Activated CD8-positive, alpha-beta T cell treated with anti-CD3 and anti-CD28 coated beads, Interleukin-2, amount 10 ng/mL, durations not matched to agents 7 days and 5 days (primary cell): ENCODE measurements around the gene MORC2. TPM values are rescaled to one million over a fixed set of nuclear protein-coding genes. Genes with fewer than 3 reads are reported as not detected.

Experiments used
- ATAC-seq: fragments of 150-1000 bp; cut with Tn5 transposase; one replicate; pipeline ENCODE4 v1.10.0; 2021; ENCODE audit warnings: moderate library complexity
- CTCF ChIA-PET: fragments of 350-600 bp; sonication (Branson Sonifier 250); formaldehyde crosslinking; loops from one replicate; lab custom pipeline; 2021; ENCODE audit warnings: antibody characterized with exemption; lab: Charles Lee
- POLR2A ChIA-PET: fragments of 350-600 bp; sonication (Branson Sonifier 250); formaldehyde crosslinking; loops from one replicate; lab custom pipeline; 2021; ENCODE audit warnings: antibody characterized with exemption; lab: Charles Lee
- DNase-seq: peaks from one replicate; pipeline ENCODE4 v3.0.0-alpha.2; 2020
- H3K27ac Mint-ChIP-seq: one replicate; pipeline ENCODE4 v1.8.0; 2021; ENCODE audit warnings: mild to moderate bottlenecking, mixed read lengths
- H3K27me3 Mint-ChIP-seq: one replicate; pipeline ENCODE4 v1.8.0; 2021; ENCODE audit warnings: low read depth, mixed read lengths
- H3K36me3 Mint-ChIP-seq: one replicate; pipeline ENCODE4 v1.8.0; 2021; ENCODE audit warnings: low read depth, mixed read lengths
- H3K4me1 Mint-ChIP-seq: one replicate; pipeline ENCODE4 v1.8.0; 2021; ENCODE audit warnings: low read depth, mixed read lengths
- H3K4me3 Mint-ChIP-seq: one replicate; pipeline ENCODE4 v1.8.0; 2021; ENCODE audit warnings: mild to moderate bottlenecking, mixed read lengths
- H3K9me3 Mint-ChIP-seq: one replicate; pipeline ENCODE4 v1.8.0; 2022; ENCODE audit warnings: mixed read lengths; ENCODE audit not compliant: insufficient read depth
- total RNA-seq, 2 experiments: library from RNA; stranded (reverse); gene quantifications; one replicate each; pipeline ENCODE4 v1.2.3, GENCODE V29; 2021

Gene MORC2
- total RNA-seq, 2 experiments from 2014 or later = 31.3 to 31.5 TPM

- H3K27me3 Mint-ChIP-seq = no peaks in the 10 kb centered on the region
- DNase-seq = no peak
- H3K4me3 Mint-ChIP-seq = no peak overlapping the region
- ATAC-seq = no peak
- ChIA-PET CTCF (no interaction called here), POLR2A (no interaction called here)
- no peaks in the 10 kb centered on the region for H3K36me3 Mint-ChIP-seq
- H3K4me1 Mint-ChIP-seq = no peaks in the 10 kb centered on the region
- H3K27ac Mint-ChIP-seq = no peak overlapping the region
- no peaks in the 10 kb centered on the region for H3K9me3 Mint-ChIP-seq
Measured at GRCh38 chr22:30877662-30878515, 90.7 kb downstream of the MORC2 start.

GRCh38 chr22:30876915-30877553 lies 91.5 kb downstream of the MORC2 start:
- Mint-ChIP-seq H3K36me3 (no peaks in the 10 kb centered on the region), H3K4me3 (no peak overlapping the region), H3K9me3 (no peaks in the 10 kb centered on the region), H3K4me1 (no peaks in the 10 kb centered on the region), H3K27ac (no peak overlapping the region), H3K27me3 (no peaks in the 10 kb centered on the region)
- DNase-seq (no peak), ATAC-seq (no peak)
- CTCF ChIA-PET = no interaction called here
- POLR2A ChIA-PET = no interaction called here

- ATAC-seq (no peak), DNase-seq (no peak)
- Mint-ChIP-seq H3K27me3 (no peaks in the 10 kb centered on the region), H3K9me3 (no peaks in the 10 kb centered on the region), H3K36me3 (no peaks in the 10 kb centered on the region), H3K27ac (no peak overlapping the region), H3K4me1 (no peaks in the 10 kb centered on the region), H3K4me3 (no peak overlapping the region)
- POLR2A ChIA-PET = no interaction called here
- CTCF ChIA-PET = no interaction called here
Measured at GRCh38 chr22:30876221-30876751, 92.3 kb downstream of the MORC2 start.

GRCh38 chr22:30875481-30876215 lies 92.9 kb downstream of the MORC2 start:
- Mint-ChIP-seq H3K4me3 (no peak overlapping the region), H3K36me3 (no peaks in the 10 kb centered on the region), H3K27ac (no peak overlapping the region), H3K9me3 (no peaks in the 10 kb centered on the region), H3K4me1 (no peaks in the 10 kb centered on the region), H3K27me3 (no peaks in the 10 kb centered on the region)
- POLR2A ChIA-PET = no interaction called here
- no peak for ATAC-seq
- no peak for DNase-seq
- CTCF ChIA-PET = no interaction called here

Other genes with a start within 250 kb of the MORC2 start
- 10 to 100 TPM; 67.3 to 72.3 TPM for gene TUG1, start 491 bp upstream of the MORC2 start, total RNA-seq
- gene SMTN, start 112.5 kb upstream of the MORC2 start, total RNA-seq = 10 to 100 TPM; 51.0 to 61.7 TPM
- gene SELENOM, start 138.8 kb upstream of the MORC2 start, total RNA-seq = under 1 TPM; 0.76 to 0.87 TPM
- not detected for gene INPP5J, start 154.2 kb upstream of the MORC2 start, total RNA-seq
- gene PLA2G3, start 171.7 kb upstream of the MORC2 start, total RNA-seq = not detected
- gene RNF185, start 191.4 kb upstream of the MORC2 start, total RNA-seq = 10 to 100 TPM; 17.7 to 18.1 TPM
- gene LIMK2, start 243.5 kb upstream of the MORC2 start, total RNA-seq = 10 to 100 TPM; 42.7 to 44.3 TPM